KBM-7 (cell line): ENCODE results near the gene CELF2.
A peak's percentile ranks its signal among the peaks of the same experiment; 100 is the strongest.

Experiments used
- DNase-seq: peaks from one replicate; pipeline ENCODE4 v3.0.0-alpha.2; 2015
- in situ Hi-C: fragments of 300-500 bp; cut with MboI; formaldehyde crosslinking; loops from 2 replicates; pipeline ENCODE4 v1.14.3; 2020; ENCODE audit warnings: low sequenced_read_pairs, low pct_unique_long_range_greater_than_20kb, mixed read lengths

Gene CELF2

DNA sequence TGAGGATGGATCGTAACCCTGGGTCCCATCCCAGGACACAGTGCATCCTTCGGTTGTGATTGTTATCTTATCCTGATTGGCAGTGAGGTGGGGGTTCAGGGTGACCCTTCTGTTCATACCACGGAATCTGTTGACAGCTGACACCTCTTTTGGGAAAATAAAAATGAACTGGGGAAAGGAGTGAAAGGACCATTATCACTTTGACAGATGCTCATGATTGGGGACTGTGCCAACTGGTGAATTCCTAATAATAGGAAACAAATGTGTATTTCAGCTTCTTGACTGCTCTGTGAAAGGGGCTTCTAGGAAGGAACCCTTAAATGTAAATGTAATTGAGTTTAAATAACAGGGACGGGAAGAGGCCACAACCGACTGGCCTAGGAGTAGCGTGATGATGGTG lies 65.4 kb downstream of the CELF2 start:
- in situ Hi-C loops = no loop called here

DNA sequence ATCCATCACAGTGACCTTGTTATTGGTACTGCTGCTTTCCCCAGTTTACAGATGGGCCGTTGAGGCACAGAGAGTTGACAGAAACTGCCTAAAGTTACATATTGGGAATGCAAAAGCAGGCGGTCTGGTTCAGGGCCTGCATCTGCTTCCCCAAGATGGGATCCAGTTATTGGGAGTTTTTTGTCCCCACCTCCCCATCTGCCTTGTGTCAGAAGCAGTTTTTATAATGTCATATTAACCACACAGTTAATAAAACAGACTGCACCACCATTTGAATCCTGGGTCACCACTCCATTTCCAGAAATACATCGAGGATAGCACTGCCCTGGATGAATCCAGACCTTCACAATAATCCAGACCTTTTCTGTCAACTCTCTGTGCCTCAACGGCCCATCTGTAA lies 67.9 kb downstream of the CELF2 start:
- DNase-seq = no peak
- in situ Hi-C loops = no loop called here

More for the DNA sequence above, 65.4 kb downstream of the CELF2 start:
- DNase-seq = no peak

DNA sequence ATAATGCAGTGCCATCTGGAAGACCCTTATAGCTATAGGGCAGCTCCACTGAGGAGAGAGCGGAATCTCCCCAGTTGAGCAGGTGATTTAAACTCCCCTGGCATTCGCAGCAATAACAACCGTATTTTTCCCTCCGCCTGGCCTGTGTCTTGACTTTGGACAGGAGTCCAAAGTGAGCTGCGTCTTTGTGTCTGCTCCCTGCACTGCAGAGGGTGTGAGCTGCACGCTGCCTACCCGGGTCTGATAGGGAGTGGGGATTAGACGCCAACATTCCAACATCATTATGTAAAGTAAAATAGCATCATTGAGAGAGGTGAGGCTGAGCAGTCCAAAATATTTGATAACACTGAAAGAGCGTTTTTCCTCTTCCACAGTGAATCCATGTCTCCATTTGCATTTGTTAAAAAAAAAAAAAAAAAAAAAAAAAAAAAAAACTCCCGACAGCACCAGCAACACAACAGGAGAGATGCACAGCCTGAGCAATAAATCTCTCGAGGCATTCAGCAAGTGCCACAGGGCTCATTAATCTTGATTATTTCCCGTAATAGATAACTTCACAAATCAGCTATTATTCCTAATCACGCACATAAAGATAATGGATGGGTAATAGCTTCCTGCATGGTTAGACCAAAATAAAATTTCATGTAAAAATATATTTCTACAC lies 68.6 kb downstream of the CELF2 start:
- no peak for DNase-seq
- in situ Hi-C loops = no loop called here

DNA sequence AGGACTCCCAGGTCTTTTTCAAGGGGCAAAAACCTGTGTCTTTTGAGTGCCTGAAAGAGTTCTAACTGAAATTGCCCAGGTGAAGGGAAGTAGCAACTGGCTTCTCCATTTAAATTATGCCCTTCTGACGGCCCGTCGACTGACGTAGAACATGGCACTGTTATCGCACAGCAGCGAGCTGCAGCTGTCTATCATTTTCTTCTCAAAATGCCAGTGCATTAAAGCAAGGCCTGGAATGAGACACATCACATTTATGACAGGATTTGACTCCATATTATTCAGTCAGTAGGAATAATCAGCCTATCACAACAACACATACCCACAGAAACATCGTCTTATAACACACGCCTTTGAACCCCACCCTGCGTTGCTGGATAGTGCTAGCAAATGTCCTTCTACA lies 69.7 kb downstream of the CELF2 start:
- in situ Hi-C loops = no loop called here
- no peak for DNase-seq

DNA sequence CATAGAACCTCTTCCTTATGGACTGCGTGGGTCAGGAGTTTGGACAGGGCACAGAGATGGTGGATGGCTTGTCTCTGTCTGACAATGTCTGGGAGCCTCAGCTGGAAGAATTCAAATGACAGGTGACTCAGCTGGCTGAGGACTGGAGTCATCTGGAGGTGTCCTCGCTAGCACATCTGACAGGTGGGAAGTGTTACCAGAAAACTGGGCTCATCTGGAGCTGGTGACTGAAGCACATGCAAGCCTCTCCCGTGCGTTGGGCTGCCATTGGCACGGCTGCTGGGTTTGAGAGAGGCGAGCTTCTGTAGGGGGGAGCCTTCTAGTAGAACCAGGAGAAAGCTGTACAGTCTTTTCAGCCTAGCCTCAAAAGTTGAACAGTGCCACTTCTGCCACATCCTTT lies 71.0 kb downstream of the CELF2 start:
- DNase-seq = no peak
- in situ Hi-C loops = no loop called here

DNA sequence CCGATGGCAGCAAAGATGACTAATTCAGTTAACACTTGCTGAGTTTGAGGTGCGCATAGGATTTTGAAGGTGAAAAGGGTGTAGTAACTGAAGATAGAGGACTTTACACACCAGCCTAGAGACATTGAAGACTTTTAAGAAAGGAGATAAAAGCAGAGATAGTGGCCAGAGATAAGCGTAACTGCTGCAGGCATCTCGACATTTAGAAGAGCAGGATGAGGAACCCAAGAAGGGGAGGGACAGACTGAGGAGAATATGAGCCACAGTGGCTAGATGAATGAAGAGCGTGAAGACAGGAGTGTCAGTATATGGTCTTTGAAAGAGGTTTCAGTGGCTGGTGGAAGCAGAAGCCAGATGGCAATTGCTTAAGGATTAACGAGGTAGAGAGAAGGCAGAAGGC lies 71.6 kb downstream of the CELF2 start:
- DNase-seq = no peak
- in situ Hi-C loops = no loop called here

DNA sequence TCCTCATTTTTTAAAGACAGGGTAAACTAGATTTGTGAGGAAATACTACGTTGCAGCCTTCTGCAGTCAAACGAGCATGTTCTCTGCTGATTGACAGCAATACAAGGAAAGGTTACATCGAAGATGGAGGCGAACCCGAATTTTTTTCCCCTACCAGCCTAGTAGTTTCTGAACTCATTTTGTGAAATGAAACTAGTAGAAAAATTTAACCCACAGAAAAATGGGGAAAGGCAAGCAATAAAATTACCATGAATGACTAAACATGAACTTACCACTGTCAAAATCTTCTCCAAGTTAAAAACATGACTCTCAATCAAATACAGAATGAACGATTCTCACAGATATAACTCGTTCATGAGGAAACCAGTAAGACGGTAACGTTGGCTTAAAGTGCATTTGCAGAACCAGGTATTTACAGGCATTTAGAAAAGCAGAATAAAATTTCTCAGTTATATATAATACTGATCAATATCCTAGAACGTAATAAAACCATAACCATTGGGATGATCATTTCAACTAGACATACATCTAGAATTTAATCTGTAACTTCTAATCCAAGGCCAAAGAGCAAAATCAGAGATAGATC lies 73.9 kb downstream of the CELF2 start:
- in situ Hi-C loops = no loop called here
- DNase-seq = no peak

DNA sequence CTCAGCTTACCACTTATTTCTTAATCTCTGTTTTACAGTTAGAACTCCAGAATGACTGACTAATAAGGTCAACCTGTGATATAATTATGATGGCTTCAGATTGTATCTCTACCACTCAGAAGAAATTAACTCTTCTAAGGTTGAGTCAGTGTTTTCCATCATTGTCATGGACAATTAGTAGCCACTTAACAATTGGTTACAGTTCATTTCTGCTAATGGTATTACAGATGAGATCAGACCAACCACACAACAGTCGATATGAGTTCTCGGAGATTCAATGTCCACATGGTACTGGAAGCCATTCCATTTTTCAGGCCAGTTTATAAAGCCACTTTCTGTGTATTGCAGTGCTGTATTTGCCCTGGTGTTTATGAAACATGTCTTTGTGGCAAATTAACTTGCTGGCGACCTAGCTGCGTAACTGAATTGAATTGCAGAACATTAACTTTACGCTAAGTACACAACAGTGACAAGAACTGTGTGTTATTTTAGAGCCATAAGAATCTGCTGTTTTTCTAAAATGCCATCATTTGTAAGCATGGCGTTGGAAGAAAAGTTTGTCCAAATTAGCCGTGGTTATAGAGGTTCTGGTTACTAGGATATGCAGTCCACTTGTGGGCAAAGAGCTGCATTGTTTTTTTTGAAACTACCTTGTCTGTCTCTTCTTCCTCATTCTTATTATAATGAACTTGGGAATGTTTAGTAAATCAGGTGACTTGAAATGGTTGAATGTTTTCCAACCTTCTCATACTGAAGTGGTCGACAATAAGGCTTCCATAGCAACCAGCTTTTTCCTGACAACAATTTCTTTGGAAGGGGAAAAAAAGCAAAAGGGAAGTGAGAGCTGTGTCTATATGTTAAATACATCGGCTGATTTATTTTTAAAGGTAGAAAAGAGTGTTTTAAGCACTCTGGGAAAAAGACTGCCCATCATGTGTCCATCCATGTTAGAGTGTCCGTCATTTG lies 76.4 kb downstream of the CELF2 start:
- in situ Hi-C loops = no loop called here
- DNase-seq = no peak

DNA sequence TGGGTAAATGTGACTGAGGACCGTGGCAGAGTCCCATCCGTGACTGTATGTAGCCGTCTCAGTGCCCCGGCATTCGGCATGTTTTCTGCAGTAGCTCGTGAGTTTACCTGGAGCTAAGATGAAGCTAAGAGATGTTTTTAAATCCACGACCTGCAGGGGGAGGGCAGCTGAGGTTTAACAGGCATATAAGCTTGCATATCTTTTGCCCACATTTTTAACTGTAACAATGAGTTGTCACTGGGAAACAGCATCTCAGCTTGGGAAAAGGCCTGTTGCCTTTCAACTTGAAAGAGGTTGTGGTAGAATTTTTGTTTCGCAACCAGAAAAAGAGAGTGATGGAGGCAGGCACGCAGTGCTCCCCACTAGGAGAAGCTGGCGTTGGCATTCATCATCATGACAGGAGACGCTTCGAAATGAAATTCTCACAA lies 77.7 kb downstream of the CELF2 start:
- no peak for DNase-seq
- in situ Hi-C loops = no loop called here

DNA sequence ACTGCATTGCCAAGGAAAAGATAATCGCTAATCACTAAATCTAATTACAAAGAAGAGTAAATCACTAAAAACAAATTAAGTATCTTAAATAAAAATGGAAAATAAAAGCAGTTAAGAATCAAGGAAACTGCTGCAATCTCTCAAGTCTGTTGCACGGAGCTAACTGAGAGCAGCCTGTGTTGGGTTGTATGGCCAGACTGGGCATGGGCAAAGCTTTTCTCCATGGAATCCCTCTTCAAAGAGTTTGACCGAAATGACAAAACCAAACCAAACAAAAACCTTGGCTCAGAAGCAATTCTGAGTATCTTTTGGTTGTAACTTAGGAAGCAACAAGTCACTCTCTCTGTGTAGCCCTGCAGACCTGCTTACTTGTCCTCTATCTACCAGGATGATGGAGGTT lies 78.8 kb downstream of the CELF2 start:
- in situ Hi-C loops = no loop called here
- DNase-seq = no peak

DNA sequence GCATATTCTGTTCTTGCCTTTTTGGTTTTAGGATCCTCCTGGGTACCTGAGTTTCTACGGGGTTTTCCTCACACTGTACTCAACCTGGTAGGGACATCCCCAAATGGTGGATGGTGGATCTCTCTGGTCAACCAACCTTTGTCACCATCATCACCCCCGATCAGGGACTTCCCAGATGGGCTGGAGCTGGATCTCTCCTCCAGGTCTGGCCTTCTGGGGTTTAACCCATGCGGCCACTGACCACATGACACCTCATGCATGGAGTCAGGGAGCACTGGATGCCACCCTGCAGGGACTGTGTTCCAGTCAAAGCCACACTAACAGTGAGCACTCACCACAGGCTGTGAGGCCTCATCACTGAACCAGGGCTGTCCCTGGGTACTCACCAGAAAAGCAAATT lies 80.0 kb downstream of the CELF2 start:
- in situ Hi-C loops = no loop called here
- no peak for DNase-seq

DNA sequence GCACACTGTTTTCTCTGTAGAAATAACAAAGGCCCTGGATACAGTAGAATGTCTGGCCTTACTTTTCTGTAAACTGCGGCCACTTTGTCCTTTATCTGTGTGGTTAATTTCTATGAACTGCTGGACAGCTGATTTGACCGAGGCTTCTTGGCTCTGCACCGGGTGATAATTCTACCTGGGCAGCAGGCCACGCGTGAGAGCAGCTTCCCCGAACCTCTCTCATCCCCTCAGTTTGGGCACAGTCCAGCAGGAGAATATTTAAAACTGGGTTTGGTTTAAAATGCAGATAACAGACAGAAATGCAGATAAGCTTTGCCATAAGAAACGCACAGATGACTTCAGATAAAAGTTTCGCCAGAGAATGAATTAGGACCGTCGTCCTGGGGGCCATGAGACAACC lies 81.0 kb downstream of the CELF2 start:
- DNase-seq = no peak
- in situ Hi-C loops = no loop called here

DNA sequence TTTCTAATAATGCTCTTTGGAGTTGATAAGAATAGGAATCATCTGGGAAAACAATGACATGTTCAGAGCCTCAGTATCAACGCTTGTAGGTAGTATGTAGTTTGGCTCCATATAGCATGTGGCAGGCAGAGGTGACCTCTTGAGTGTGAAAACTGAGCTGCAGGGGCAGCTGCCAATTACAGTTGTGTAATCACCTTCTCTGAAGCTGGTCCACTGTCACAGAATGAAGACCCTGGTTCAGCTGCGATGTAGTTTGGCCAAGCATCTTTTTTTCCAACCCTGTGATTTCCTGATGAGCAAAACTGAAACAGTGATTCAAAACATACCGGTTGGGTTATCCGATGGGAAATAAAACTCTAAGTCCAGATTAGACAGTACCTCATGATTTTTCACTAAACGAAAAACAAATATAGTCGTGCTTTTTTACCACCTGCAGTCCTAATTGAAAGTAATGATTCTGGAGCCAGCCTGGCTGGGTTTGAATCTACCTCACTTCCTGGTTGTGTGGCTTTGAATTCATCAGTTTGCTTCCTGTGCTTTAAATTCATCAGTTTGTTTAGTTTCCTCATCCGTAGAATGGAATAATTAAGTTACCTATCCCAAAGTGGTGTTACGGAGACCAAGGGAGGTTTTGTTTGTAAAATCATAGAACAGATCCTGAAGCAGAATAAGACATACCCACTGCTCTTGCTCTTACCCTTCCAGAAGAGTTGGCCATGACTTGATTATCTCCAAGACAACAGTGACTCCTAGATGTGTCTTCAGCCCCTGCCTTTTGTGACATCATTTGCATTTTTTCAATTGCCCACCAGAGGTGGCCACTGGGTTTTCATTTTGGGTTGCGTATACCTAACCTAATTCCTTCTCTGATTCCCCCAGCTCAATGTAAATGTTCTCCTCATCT lies 87.4 kb downstream of the CELF2 start:
- peak; percentile 40 for DNase-seq
- in situ Hi-C loops = no loop called here

DNA sequence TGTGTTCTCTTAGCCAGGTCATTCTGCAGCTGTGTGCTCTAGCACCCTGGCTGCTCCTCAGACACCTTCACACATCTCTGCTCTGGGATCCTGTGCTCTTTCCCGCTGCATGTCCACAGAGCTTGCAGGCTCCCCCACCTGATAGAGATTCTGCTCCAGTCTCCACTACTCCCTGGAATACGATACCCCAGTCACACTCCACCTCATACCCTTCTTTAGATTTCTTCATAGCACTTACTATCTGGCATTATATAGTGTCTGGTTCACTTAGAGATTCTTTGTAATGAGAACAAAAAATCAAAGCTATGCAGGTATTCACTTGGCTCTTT lies 88.0 kb downstream of the CELF2 start:
- in situ Hi-C loops = no loop called here
- DNase-seq = no peak

DNA sequence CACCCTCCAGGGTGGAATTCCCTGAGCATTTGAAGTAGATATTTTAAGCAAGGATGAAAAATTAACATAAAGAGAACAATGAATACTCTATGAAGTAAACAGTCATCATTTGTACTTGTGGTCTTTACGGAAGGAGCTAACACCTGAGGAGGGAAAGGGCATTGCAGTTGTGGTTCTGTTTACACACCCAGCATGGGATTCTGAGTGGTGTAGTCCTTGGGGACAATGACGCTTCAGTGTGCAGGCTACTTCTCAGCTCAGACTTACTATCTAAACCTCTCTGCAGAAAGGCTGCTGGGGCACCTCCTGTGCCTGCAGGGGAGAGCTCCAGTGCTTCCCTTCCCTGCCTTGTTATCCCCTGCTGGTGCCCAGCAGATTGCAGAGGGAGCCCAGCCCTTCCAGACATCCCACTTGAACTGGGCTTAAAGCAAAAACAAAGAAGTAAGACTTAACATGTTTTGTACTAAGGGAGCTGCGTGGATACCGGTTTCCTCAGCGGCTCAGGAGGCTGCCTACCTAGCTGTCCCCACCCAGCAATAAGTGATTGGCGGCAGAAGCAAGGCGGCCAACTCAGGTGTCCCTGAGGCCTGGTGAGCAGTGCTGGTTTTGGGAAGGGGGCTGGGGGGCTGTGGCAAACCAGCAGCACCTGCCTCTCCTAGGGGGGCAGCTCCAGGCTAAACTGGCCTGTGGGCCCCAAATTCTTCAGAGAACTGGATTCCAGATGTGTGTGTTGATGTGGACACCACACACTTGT lies 89.1 kb downstream of the CELF2 start:
- in situ Hi-C loops = no loop called here
- no peak for DNase-seq

DNA sequence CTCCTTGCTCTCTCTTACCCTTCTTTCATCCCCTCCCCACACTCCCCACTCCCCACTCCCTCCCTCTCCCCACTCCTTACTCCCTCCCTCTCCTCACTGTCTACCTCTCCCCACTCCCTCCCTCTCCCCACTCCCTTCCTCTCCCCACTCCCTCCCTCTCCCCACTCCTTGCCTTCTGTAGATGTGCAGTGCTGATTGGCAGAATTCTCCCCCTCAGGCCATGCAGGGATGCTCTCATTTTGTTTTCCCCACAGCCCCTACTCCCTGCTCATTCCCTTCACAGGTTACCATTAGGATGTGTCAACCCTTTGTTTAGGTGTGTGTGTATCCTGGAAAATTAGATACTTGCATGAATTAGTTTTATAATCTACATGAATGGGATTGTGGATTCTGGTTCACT lies 90.3 kb downstream of the CELF2 start:
- in situ Hi-C loops = no loop called here
- no peak for DNase-seq

DNA sequence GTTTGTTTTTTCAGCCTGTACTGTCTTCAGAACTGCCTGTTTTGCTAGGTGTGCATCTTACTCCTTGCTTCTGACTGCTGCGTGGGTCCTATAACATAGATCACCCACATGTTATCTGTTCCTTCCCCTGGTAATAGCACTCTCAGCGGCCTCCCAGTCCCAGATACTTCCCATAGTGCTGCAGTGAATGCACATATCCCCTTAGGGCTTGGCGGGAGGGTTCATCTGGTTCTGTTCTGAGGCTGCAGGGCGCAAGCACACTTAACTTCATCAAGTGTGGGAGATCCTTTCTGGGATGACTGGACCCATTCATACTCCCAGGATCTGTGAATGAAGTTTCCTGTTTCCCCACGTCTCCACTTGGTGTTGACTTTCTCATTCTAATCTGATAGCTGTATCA lies 90.7 kb downstream of the CELF2 start:
- in situ Hi-C loops = no loop called here
- DNase-seq = no peak

DNA sequence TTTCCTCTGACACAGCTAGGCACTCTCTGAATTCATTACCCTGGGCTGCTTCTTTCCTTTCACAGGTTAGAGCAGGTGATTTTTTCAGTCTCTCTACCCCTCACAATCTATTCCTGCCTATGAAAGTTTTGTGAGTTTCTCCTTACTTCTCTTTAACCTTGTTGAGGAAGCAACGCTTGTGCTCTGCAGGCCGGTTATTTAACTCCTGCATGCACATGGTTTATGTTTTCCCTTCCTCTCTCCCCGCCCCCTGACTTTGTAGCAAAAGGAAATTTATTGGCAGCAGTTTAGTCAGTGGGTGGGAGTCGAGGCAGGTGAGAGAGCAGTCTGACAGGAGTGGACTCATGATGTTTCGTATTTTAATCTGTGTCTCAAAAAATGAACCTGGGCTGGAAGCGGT lies 91.9 kb downstream of the CELF2 start:
- in situ Hi-C loops = no loop called here
- DNase-seq = no peak

DNA sequence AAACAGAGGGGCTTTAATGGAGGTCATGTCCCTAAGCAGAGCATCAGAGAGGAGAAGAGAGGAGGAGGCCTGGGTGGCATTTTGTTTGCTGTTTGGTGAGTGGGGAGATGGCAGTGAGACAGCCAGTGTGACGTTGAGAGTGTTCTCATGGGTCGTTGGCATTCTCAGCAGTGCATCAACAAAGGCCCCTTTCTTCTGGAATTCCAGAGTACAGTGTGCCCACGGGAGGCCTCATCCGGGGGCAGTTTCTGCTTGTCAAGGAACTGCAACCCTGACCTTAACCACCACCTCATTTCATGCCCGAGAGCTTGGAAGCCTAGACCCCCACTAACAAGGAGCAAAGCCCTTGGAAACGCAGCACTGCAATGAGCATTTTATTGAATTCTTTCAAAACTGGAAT lies 92.9 kb downstream of the CELF2 start:
- DNase-seq = no peak
- in situ Hi-C loops = no loop called here
